ENCODE data around the gene RPUSD3.
"Not testable (repeated sequence)": the region's sequence is repeated elsewhere in the genome, so short reads cannot be mapped to it uniquely, and the experiment has no call there.

RPUSD3 gene

DNA sequence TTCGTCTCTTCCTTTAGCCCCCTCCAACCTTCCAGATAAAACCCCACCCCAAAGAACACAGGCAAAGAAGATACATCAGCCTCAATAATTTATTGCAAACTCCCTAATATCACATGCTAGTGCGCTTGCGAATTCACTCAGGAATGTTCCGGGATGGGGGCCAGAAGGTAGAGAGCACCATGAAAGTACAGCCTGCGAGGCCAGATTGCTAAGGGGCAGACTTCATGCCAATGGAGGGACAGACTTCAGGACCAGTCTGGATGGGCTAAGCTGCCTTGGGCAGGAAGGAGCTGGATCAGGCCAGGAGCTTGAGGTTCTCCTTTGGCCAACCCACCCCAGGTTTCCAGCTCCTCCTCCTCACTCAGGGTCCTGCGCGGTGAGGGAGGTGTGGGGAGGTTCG, 22.8 kb upstream of the RPUSD3 start:
- DNase-seq, result no peak

DNA sequence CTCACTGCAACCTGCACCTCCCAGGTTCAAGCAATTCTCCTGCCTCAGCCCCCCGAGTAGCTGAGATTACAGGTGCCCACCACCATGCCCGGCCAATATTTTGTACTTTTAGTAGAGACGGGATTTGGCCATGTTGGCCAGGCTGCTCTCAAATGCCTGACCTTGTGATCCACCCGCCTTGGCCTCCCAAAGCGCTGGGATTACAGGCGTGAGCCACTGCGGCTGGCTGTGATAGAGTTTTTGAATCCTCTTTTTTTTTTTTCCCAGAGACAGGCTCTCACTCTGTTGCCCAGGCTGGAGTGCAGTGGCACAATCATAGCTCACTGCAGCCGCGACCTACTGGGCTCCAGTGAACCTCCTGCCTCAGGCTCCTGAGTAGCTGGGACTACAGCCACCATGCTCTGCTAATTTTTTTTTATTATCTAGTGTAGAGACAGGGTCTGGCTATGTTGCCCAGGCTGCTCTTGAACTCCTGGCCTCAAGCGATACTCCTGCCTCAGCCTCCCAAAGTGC, 21.4 kb upstream of the RPUSD3 start:
- not testable (repeated sequence) for DNase-seq

DNA sequence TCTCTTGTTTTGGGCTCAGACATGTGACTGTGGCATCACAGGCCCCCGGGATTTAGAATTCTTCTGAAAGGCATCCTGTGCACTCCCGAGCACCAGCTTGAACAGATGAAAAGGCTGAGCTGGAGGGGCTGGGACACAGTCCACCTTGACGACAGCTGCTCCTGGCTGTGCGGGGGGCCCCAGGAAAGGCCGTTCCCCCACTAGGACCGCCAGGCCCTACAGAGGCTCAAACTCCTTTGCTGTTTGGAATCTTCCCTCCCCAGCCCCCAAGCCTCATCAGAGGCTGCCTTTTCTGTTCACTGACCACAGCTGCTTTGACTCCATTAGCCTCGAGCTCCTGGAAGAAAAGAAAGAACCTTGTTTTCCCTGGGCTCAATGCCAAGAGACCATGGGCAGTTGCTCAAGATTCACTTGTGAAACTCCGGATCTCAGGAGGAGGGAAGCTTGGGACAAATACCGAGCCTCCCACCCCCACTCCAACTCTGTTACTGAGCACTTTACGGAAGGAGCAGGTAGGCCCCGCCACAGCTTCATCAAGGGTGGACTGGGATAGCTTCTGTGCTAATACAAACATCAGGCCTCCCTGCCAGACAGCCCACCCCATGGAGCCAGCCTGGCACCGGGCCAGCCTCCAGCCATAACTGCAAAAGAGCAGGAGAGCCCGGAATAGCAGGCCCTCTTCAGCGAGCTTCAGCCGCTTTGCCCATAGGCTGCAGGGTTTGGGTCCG, 20.6 kb upstream of the RPUSD3 start:
- DNase-seq, result peak in 54 of 58 donors; percentile 8 to 84 (median 56)

DNA sequence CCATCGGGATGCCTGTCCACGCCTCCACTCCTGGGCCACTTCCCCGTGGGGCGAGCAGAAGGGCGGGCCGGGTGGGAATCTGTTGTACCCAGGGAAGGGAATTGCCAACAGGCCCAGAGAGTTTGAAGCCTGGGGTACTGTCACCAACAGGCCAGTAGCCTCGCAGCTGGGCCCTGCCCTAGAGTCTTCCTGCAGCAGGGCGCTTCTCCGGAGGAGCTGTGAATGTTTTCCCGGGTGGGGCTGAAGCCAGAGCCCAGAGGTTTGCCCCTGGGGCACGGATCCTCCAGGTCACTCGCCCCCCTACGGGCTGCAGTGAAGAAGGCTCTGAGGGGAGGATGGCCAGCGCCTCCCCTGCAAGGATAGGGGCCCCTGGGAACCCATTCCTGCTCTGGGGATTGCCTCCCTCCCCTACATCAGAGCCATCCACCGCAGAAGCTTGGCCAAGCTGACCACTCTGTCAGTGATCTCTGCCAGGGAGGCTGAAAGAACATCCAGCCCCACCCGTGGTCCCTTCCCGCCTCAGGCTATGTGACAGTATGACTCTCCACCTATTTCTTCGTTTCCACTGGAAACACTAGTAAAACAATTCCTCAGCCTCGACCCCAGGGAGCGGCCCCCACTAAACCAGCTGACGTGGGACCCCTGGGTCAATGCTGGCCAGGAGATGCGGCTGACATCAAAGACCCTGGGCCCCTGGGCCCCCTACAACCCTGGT, 19.4 kb upstream of the RPUSD3 start:
- DNase-seq, result no peak

- DNase-seq, result no peak
Measured at GRCh38 chr3:9862391-9863057, 18.7 kb upstream of the RPUSD3 start.

- DNase-seq, result no peak
Measured at GRCh38 chr3:9861626-9862130, 17.9 kb upstream of the RPUSD3 start.

DNA sequence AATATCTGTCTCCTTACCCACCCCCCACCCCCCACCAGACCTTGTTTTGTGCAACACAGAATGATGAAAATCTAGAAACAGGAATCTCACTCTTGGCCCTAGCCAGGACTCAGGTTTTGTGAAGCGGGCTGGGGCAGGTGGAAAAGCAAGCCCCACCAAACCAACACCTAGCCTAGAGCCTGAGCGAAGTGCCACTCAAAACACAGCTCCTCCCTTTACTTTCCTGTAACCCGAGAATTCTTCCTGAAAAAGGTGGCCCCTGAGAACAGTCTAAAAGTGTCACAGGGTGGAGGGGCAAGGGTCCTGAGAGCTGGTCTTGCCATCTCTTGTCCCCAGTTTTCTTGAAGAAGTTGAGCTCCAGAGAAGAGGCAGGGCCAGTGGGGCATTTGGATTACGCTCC, 17.4 kb upstream of the RPUSD3 start:
- no peak for DNase-seq

GRCh38 chr3:9859530-9860025, 15.8 kb upstream of the RPUSD3 start:
- DNase-seq, result no peak

- no peak for DNase-seq
Measured at GRCh38 chr3:9855594-9855993, 11.8 kb upstream of the RPUSD3 start.

- not testable (repeated sequence) for DNase-seq
Measured at GRCh38 chr3:9854291-9854940, 10.6 kb upstream of the RPUSD3 start.

DNA sequence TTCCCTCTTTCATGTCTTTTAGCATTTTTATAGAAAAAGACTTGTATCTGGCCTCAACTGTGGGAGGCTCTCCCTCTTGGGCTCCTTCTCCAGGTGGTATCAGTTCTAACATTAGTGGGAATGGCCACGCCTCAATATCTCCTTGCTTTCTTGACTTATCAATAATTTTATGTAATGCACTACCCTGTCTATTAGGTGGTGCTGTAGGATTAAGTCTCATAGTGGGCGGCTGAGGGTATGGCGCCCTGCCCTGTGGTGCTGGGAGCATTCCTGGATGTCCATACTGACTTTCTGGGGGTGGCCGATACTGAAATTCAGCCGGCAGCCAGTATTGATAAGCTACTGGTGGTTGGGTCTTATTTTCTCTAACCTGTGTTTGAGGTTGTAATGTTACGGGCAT, 8.7 kb upstream of the RPUSD3 start:
- DNase-seq, result no peak

GRCh38 chr3:9851926-9852325, 8.1 kb upstream of the RPUSD3 start:
- peak in 1 of 58 donors; percentile 34 for DNase-seq

DNA sequence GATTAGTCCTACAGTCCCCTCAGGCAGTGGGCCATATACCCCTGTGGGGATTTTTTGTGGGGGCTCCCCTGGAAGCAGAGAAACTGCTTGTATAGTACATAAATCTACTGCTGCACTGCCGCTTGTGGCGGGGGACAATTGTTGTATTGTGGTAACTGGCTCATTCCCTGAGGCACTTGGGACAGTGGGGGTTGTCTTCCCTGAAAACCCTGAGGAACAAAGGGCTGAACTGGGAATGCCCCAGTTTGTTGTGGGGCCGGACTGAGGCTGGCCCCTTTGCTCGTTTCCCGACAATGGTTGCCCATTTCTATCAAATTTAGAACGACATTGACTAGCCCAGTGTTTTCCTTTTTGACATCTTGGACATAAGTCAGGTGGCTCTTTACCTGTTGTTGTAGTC, 7.6 kb upstream of the RPUSD3 start:
- DNase-seq, result peak in 7 of 58 donors; percentile 6 to 28 (median 15)

DNA sequence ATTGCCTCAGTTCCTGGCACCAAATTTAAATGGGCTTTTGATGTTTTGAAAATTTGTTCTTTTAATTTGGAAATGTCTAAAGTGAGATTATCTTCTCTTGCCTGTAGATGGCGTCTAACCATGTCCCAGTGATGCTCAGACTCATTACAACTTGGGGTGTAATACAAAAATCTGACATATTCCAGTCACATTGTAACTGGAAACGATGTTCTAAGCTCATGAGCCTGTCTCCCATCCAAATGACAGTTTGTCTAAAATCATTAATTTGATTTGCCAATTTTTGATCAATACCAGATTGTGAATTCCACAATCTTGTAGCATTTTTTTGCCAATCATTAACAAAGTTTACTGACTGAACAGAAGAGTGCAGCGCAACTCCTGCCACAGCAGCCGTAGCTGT, 5.1 kb upstream of the RPUSD3 start:
- DNase-seq, result peak in 2 of 58 donors; percentile 20 to 22

GRCh38 chr3:9847870-9848269, 4.1 kb upstream of the RPUSD3 start:
- not testable (repeated sequence) for DNase-seq

DNA sequence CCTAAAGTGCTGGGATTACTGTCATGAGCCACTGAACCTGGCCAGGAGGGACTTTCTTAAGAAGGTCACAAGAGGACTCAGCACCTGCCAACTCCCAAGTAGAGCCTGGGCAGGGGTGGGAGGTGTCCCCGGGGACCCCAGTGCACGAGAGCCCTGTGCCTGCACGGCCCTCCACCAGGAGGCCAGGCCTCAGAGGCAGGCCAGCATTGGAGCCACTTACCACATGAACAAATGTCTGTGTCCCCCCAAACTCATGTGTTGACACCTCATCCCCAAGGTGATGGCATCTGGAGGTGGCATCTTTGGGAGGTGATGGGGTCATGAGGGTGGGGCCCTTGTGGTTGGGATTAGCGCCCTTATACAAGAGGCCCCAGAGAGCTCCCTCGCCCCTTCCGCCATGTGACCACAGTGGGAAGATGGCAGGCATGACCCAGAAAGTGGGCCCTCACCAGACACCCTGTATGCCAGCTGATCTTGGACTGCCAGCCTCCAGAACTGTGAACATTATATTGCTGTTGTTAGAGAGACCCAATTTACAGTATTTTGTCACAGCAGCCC, 3.2 kb upstream of the RPUSD3 start:
- DNase-seq, result no peak

- DNase-seq, result no peak
Measured at GRCh38 chr3:9846231-9846630, 2.4 kb upstream of the RPUSD3 start.

DNA sequence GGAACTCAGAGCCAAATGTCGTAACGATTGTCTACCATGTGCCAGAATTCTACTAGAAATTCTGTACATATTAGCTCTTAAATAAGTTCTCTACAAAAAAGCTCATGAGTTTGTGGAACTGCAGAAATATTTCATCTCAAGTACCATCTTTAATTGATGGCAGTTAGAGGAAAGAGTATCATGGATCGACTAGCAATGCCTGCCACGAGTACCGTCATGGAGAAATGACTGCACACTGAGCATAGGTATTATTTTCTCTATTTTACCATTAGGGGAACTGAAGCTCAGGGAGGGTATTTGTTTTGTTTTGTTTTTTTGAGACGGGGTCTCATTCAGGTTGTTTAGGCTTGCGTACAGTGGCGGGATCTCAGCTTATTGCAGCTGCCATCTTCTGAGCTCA, 2.8 kb downstream of the RPUSD3 start:
- no peak for DNase-seq

DNA sequence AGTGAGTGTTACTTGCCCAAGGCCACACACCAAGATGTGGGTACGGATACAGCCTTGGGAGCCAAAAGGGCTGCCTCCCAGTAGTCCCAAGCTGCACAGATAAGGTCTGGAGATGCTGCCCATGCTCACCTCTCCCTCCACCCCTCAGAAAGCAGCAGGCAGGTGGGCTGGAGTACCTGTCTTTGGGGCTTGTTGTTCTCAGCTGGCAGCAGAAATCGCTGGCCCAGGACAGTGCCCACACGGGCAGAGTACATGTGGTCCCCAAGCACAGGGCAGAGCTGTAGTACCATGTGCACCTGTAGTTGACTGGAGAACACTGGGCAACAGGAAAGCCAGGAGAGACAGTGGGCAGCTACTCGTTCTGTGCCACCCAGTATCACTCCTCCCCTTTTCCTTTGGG, 5.0 kb downstream of the RPUSD3 start:
- no peak for DNase-seq

DNA sequence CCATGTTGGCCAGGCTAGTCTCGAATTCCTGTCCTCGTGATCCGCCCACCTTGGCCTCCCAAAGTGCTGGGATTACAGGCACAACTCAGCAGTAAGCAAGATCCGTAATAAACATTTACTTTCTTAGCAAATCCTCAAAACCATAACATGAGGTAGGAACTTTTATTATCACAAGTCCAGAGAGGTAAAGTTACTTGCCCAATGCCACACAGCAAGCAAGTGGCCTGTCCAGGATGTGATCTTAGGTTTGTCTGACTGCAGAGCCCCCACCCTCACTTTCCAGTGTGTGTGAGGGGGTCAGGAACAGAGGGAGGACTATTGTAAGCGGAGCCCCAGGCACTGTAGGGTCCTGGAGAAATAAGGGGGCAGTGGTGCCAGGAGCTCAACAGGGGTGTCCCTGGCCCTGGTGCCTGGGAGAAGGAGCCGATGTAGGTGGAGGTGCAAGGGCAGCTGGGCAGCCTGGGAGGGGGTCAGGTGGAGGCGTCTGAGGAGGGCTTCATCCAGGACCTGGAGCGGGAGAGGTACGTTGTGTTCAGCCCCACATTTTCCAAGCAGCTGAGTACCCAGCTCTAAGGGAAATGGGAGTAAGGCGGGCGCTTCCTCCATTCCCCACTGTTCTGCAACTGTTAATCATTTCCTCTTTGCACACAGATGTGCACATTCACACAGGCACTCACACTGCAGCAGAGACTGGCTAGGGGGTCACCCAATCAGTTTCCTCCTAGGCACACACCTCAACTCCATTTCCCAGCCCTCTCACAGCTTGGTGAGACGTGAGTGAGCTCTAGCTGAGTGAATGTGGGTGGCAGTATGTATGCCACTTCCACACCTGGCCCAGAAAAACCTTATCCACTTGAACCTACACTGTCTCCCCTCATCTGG, 5.9 kb downstream of the RPUSD3 start:
- DNase-seq, result no peak

Data from anterior cingulate cortex (tissue), 58 donors.